A549 (cell line): ENCODE data around the gene TIMM21. TPM values are rescaled to one million over a fixed set of nuclear protein-coding genes. Genes with fewer than 3 reads are reported as not detected.

Source experiments
- ATAC-seq, 2 experiments: fragments of 200-7000 bp in 1 of 2; fragments of >200 bp in 1 of 2; cut with Nextera tagmentation in 1 of 2; cut with Tn5 transposase in 1 of 2; 3 replicates each; pipeline versions ENCODE4 v1.8.0 to v1.9.1; 2018 to 2020; ENCODE audit warnings: mild to moderate bottlenecking in 1 of 2, moderate library complexity in 1 of 2
- CTCF ChIA-PET: fragments of 300-600 bp; sonication (Branson Sonifier 250); formaldehyde crosslinking; extraction: SDS; loops from one replicate; lab custom pipeline; 2021; ENCODE audit warnings: antibody characterized with exemption, inconsistent platforms; lab: Yijun Ruan, JAX
- POLR2A ChIA-PET: fragments of 350-600 bp; formaldehyde crosslinking; extraction: SDS; loops from one replicate; lab custom pipeline; 2021; ENCODE audit warnings: antibody characterized with exemption, inconsistent platforms; lab: Yijun Ruan, JAX
- DNase-seq, 2 experiments: peaks; one replicate each; pipeline versions ENCODE4 v3.0.0 to v3.0.0-alpha.2; 2011 to 2016; ENCODE audit warnings: low read depth in 1 of 2, low spot score in 1 of 2
- FAIRE-seq: peaks from 2 replicates; lab custom pipeline; 2011; peaks lifted over from hg19 to GRCh38; lab: Jason Lieb, UNC
- H3K27ac ChIP-seq, 2 experiments: fragments of >200 bp; sonication (Bioruptor Twin); formaldehyde crosslinking; 3 replicates each; pipeline ENCODE4 v1.5.1; 2016 to 2017
- H3K4me1 ChIP-seq: fragments of >200 bp; sonication (Bioruptor Twin); formaldehyde crosslinking; 3 replicates; pipeline ENCODE4 v1.6.1; 2016
- H3K4me2 ChIP-seq: fragments of >200 bp; sonication (Bioruptor Twin); formaldehyde crosslinking; 3 replicates; pipeline ENCODE4 v1.6.1; 2016
- H3K4me3 ChIP-seq: fragments of >200 bp; sonication (Bioruptor Twin); formaldehyde crosslinking; 3 replicates; pipeline ENCODE4 v1.5.1; 2016
- H3K9me3 ChIP-seq: fragments of >200 bp; sonication (Bioruptor Twin); formaldehyde crosslinking; 3 replicates; pipeline ENCODE4 v1.6.1; 2016
- CBX2 ChIP-seq: fragments of 200-600 bp; sonication (generic); IDR thresholded peaks from 2 replicates; pipeline ENCODE4 v1.6.1; 2016; ENCODE audit warnings: low read depth, mild to moderate bottlenecking, borderline replicate concordance
- CBX8 ChIP-seq: fragments of 200-600 bp; sonication (generic); IDR thresholded peaks from 2 replicates; pipeline ENCODE4 v1.6.1; 2016
- CHD4 ChIP-seq: fragments of 200-600 bp; sonication (generic); IDR thresholded peaks from 2 replicates; pipeline ENCODE4 v1.6.1; 2016; ENCODE audit warnings: antibody characterized with exemption, mild to moderate bottlenecking, borderline replicate concordance
- EHMT2 ChIP-seq: fragments of 200-600 bp; sonication (generic); IDR thresholded peaks from 2 replicates; pipeline ENCODE4 v1.6.1; 2016; ENCODE audit warnings: antibody characterized with exemption, low read depth, mild to moderate bottlenecking, moderate library complexity
- EP300 ChIP-seq, 2 experiments: fragments of >200 bp; sonication (Bioruptor Twin); formaldehyde crosslinking; IDR thresholded peaks; 2 replicates in 1 of 2; 3 replicates in 1 of 2; pipeline ENCODE4 v1.6.1; 2016 to 2017
- FOSL2 ChIP-seq, 2 experiments: fragments of 450-650 bp in 1 of 2; fragments of >200 bp in 1 of 2; sonication (Bioruptor Twin) in 1 of 2; formaldehyde crosslinking; IDR thresholded peaks; 2 replicates each; pipeline versions ENCODE4 v1.5.0 to v1.6.1; 2016 to 2020; ENCODE audit warnings: mild to moderate bottlenecking in 1 of 2, moderate library complexity in 1 of 2
- FOXS1 ChIP-seq: fragments of 250-450 bp; sonication (Bioruptor Pico); IDR thresholded peaks from 2 replicates; pipeline ENCODE4 v1.5.0; 2020; ENCODE audit warnings: mild to moderate bottlenecking, moderate library complexity
- GATA3 ChIP-seq: IDR thresholded peaks from 2 replicates; pipeline ENCODE4 v1.6.1; 2012; ENCODE audit warnings: borderline replicate concordance
- HEYL ChIP-seq: fragments of 250-450 bp; sonication (Bioruptor Pico); IDR thresholded peaks from 2 replicates; pipeline ENCODE4 v1.8.0; 2021; ENCODE audit warnings: mild to moderate bottlenecking, moderate library complexity
- HOXB5 ChIP-seq: fragments of 250-450 bp; sonication (Bioruptor Pico); IDR thresholded peaks from 2 replicates; pipeline ENCODE4 v1.5.0; 2020; ENCODE audit warnings: mild to moderate bottlenecking, moderate library complexity
- JUN ChIP-seq, 2 experiments: fragments of >200 bp; sonication (Bioruptor Twin); formaldehyde crosslinking; IDR thresholded peaks; 2 replicates in 1 of 2; 3 replicates in 1 of 2; pipeline ENCODE4 v1.6.1; 2016 to 2017
- KDM5A ChIP-seq: fragments of 200-600 bp; sonication (generic); IDR thresholded peaks from 2 replicates; pipeline ENCODE4 v1.6.1; 2016; ENCODE audit warnings: antibody characterized with exemption, mild to moderate bottlenecking
- MYC ChIP-seq: IDR thresholded peaks from 2 replicates; pipeline ENCODE4 v1.6.1; 2012; ENCODE audit warnings: mild to moderate bottlenecking, inconsistent platforms, low read length, improper control_type of control experiment, borderline replicate concordance
- NPAS2 ChIP-seq: fragments of 250-450 bp; sonication (Bioruptor Pico); IDR thresholded peaks from 2 replicates; pipeline ENCODE4 v1.8.0; 2022; ENCODE audit warnings: mild to moderate bottlenecking, moderate library complexity, borderline replicate concordance
- POLR2AphosphoS2 ChIP-seq: conservative IDR thresholded peaks from 2 replicates; pipeline ENCODE4 v1.6.1; 2012; ENCODE audit warnings: low read length, improper control_type of control experiment, inconsistent platforms
- ZNF302 ChIP-seq: fragments of 250-450 bp; sonication (Bioruptor Pico); IDR thresholded peaks from 2 replicates; pipeline ENCODE4 v1.9.0; 2021; ENCODE audit warnings: inconsistent platforms, mild to moderate bottlenecking, moderate library complexity
- WGBS: methylation state at CpG from one replicate; pipeline ENCODE4 v1.1.6; 2017; ENCODE audit errors: missing lambda C conversion rate; 5-methylcytosine and 5-hydroxymethylcytosine counted together
- polyA plus RNA-seq, 4 experiments: library from polyadenylated mRNA; depleted of rRNA in 3 of 4; stranded (reverse); fragments of >200 nt; fragmentation: RNase III in 1 of 4; extraction: RNeasy Plus Mini Kit Qiagen cat#74134 plus additional on column Dnase treatment in 1 of 4; gene quantifications; 2 replicates in 3 of 4; 3 replicates in 1 of 4; pipeline ENCODE4 v1.2.3, GENCODE V29; 2011 to 2017
- TF ChIP-seq, protein P1 (sequence below): fragments of 250-450 bp; sonication (Bioruptor Pico); IDR thresholded peaks from 2 replicates; pipeline ENCODE4 v1.5.0; 2020; ENCODE audit warnings: low read depth, mild to moderate bottlenecking, moderate library complexity
- TF ChIP-seq, protein P2 (sequence below): IDR thresholded peaks from 2 replicates; pipeline ENCODE4 v1.6.1; 2012; ENCODE audit warnings: low read depth, borderline replicate concordance
- TF ChIP-seq, protein P3 (sequence below): fragments of 450-650 bp; IDR thresholded peaks from 2 replicates; pipeline ENCODE4 v1.6.1; 2014; ENCODE audit warnings: antibody characterized with exemption

Gene TIMM21
- polyA plus RNA-seq, 2 of the 4 experiments (the other 2 are of a cell fraction) = 61.4 to 64.6 TPM

DNA sequence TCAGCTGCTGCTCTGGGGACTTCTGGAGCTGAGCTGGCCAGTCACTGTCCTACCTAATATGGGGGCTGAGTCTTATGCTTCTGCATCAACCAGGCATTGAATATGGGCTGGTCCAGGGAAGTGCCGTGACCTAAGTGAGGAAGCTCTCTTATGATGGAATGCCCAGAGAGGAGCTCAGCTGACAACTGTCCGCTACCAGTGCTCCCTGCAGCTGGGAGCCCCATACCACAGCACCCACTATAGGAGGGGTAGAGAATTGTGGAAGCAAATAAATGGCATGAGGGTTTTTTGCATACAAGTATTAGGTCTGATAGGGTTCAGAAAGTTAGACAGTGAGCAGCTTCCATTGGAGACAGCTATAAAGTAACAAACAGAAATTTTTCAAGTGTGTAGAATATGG, 4.5 kb downstream of the TIMM21 start (continued):
- TF ChIP-seq, protein P1, sequence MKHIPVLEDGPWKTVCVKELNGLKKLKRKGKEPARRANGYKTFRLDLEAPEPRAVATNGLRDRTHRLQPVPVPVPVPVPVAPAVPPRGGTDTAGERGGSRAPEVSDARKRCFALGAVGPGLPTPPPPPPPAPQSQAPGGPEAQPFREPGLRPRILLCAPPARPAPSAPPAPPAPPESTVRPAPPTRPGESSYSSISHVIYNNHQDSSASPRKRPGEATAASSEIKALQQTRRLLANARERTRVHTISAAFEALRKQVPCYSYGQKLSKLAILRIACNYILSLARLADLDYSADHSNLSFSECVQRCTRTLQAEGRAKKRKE (CRISPR knock-in tag) = no peak
- no peak for TF ChIP-seq POLR2AphosphoS2
- TF ChIP-seq, protein P2, sequence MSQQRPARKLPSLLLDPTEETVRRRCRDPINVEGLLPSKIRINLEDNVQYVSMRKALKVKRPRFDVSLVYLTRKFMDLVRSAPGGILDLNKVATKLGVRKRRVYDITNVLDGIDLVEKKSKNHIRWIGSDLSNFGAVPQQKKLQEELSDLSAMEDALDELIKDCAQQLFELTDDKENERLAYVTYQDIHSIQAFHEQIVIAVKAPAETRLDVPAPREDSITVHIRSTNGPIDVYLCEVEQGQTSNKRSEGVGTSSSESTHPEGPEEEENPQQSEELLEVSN = no peak

DNA sequence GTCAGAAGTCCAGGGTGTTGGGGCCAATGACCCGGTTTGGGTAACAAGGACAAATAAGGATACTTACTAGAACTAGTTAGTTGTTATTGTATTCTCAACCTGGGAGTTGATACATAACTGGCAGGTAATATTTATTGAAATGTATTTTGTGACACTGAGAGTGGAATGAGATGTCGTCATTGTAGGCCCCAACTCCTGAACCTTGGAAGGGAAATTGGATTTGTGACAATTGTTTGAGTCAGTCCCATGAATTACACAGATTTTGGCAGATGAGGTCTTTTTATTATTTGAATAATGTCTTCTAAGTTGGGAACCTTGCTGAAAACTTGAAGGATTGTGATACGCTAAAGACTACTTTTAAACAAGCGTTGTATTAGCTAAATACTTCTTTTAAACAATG, 5.1 kb downstream of the TIMM21 start:
- ChIA-PET CTCF (interaction anchor here (0.8 to 1.3 kb wide), 2 partner anchors 20 to 449 kb away, joined by 3 to 5 read pairs; no protein-coding TSS in a partner anchor), POLR2A (no interaction called here)
- ATAC-seq (no peak), FAIRE-seq (no peak), DNase-seq (no peak)
- Histone ChIP-seq H3K9me3 (no peaks in the 10 kb centered on the region), H3K27ac (no peak overlapping the region), H3K4me3 (no peak overlapping the region), H3K4me1 (peaks cover 6% of the 10 kb centered on the region; the same call in 1 of the 3 replicates), H3K4me2 (no peak overlapping the region)
- TF ChIP-seq HOXB5 (CRISPR knock-in tag) = no peak
- TF ChIP-seq CBX2 = no peak
- TF ChIP-seq HEYL (CRISPR knock-in tag) = no peak
- TF ChIP-seq CBX8 = no peak
- no peak for TF ChIP-seq FOSL2 (IDR thresholded peaks at IDR 0.05)
- TF ChIP-seq FOSL2 (CRISPR knock-in tag; IDR thresholded peaks at IDR 0.05) = no peak
- TF ChIP-seq JUN (IDR thresholded peaks at IDR 0.05) = no peak
- WGBS = 95% methylated on average over 4 of the region's 4 CpGs

DNA sequence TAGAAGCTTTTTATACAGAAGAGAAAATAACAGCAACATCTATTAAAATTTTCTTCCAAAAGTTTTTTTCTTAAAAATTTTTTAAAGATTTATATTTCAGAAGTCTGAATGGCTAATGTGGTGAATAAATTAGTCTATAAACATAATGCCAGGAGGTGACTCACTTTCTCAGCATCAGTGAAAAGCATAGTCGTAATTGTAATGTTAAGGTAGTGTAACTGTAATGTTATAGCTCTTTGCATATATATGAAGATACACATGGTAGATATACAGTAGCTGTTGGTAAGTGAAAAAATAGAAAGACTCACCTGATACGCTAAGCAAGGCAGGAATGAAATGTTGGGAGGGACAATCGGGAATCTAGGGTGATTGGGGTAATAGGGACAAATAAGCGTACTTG, 5.5 kb downstream of the TIMM21 start:
- TF ChIP-seq EHMT2 = no peak
- TF ChIP-seq, protein P1 (CRISPR knock-in tag) = no peak
- no peak for TF ChIP-seq EP300 (IDR thresholded peaks at IDR 0.05)
- TF ChIP-seq CBX8 = no peak
- no peak for TF ChIP-seq NPAS2 (CRISPR knock-in tag)
- TF ChIP-seq HOXB5 (CRISPR knock-in tag) = no peak
- no peak for TF ChIP-seq MYC
- no peak for TF ChIP-seq CHD4
- TF ChIP-seq KDM5A = no peak
- no peak for TF ChIP-seq ZNF302 (CRISPR knock-in tag)
- TF ChIP-seq GATA3 = no peak
- TF ChIP-seq, protein P3, sequence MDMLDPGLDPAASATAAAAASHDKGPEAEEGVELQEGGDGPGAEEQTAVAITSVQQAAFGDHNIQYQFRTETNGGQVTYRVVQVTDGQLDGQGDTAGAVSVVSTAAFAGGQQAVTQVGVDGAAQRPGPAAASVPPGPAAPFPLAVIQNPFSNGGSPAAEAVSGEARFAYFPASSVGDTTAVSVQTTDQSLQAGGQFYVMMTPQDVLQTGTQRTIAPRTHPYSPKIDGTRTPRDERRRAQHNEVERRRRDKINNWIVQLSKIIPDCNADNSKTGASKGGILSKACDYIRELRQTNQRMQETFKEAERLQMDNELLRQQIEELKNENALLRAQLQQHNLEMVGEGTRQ = no peak
- no peak for TF ChIP-seq FOXS1 (CRISPR knock-in tag)
- CTCF ChIA-PET = interaction anchor here (0.8 kb wide), 1 partner anchor 21 kb away, joined by 5 read pairs; no protein-coding TSS in a partner anchor
- H3K4me2 ChIP-seq = no peak overlapping the region
- 92% methylated on average over 4 of the region's 4 CpGs for WGBS
- no peak overlapping the region for H3K4me3 ChIP-seq
- DNase-seq = no peak
- peaks cover 6% of the 10 kb centered on the region; the same call in 1 of the 3 replicates for H3K4me1 ChIP-seq
- ATAC-seq = no peak
- POLR2A ChIA-PET = no interaction called here
- H3K27ac ChIP-seq = no peak overlapping the region
- no peaks in the 10 kb centered on the region for H3K9me3 ChIP-seq
- FAIRE-seq = no peak
